ENCODE data around the gene ITIH6.
"Not testable (repeated sequence)": the region's sequence is repeated elsewhere in the genome, so short reads cannot be mapped to it uniquely, and the experiment has no call there.

The ITIH6 gene

GRCh38 chrX:54799046-54799445, 991 bp upstream of the ITIH6 start:
- DNase-seq (ENCODE audit: low read depth in 2 of 2): no peak

GRCh38 chrX:54794795-54795194, 3.3 kb downstream of the ITIH6 start:
- DNase-seq (ENCODE audit: low read depth in 2 of 2): no peak

GRCh38 chrX:54794028-54794427, 4.0 kb downstream of the ITIH6 start:
- DNase-seq (ENCODE audit: low read depth in 2 of 2): no peak

- not testable (repeated sequence) for DNase-seq (ENCODE audit: low read depth in 2 of 2)
These were observed 8.7 kb downstream of the ITIH6 start for GRCh38 chrX:54789405-54789804.

GRCh38 chrX:54788446-54788845, 9.6 kb downstream of the ITIH6 start:
- no peak for DNase-seq (ENCODE audit: low read depth in 2 of 2)

GRCh38 chrX:54786967-54787366, 11.1 kb downstream of the ITIH6 start:
- peak in 1 of 2 donors; percentile 14 for DNase-seq (ENCODE audit: low read depth in 2 of 2)

GRCh38 chrX:54785901-54786300, 12.2 kb downstream of the ITIH6 start:
- DNase-seq (ENCODE audit: low read depth in 2 of 2): no peak

GRCh38 chrX:54776987-54777672, 20.9 kb downstream of the ITIH6 start:
- DNase-seq (ENCODE audit: low read depth in 2 of 2): no peak

GRCh38 chrX:54776061-54776460, 22.0 kb downstream of the ITIH6 start:
- DNase-seq (ENCODE audit: low read depth in 2 of 2): no peak

- DNase-seq (ENCODE audit: low read depth in 2 of 2): not testable (repeated sequence)
These were observed 23.5 kb downstream of the ITIH6 start for GRCh38 chrX:54774391-54775094.

GRCh38 chrX:54758114-54759055, 39.7 kb downstream of the ITIH6 start:
- no peak for DNase-seq (ENCODE audit: low read depth in 2 of 2)

GRCh38 chrX:54754854-54755253, 43.2 kb downstream of the ITIH6 start:
- no peak for DNase-seq (ENCODE audit: low read depth in 2 of 2)

- no peak for DNase-seq (ENCODE audit: low read depth in 2 of 2)
These were observed 49.4 kb downstream of the ITIH6 start for GRCh38 chrX:54748626-54749025.

- DNase-seq (ENCODE audit: low read depth in 2 of 2): no peak
These were observed 50.2 kb downstream of the ITIH6 start for GRCh38 chrX:54747733-54748393.

- DNase-seq (ENCODE audit: low read depth in 2 of 2): no peak
These were observed 51.1 kb downstream of the ITIH6 start for GRCh38 chrX:54746928-54747327.

- DNase-seq (ENCODE audit: low read depth in 2 of 2): no peak
These were observed 52.4 kb downstream of the ITIH6 start for GRCh38 chrX:54745676-54746075.

GRCh38 chrX:54738567-54738966, 59.5 kb downstream of the ITIH6 start:
- not testable (repeated sequence) for DNase-seq (ENCODE audit: low read depth in 2 of 2)

GRCh38 chrX:54736298-54736942, 61.6 kb downstream of the ITIH6 start:
- not testable (repeated sequence) for DNase-seq (ENCODE audit: low read depth in 2 of 2)

- no peak for DNase-seq (ENCODE audit: low read depth in 2 of 2)
These were observed 76.6 kb downstream of the ITIH6 start for GRCh38 chrX:54721424-54721823.

- no peak for DNase-seq (ENCODE audit: low read depth in 2 of 2)
These were observed 82.4 kb downstream of the ITIH6 start for GRCh38 chrX:54715621-54716020.

GRCh38 chrX:54714424-54714823, 83.6 kb downstream of the ITIH6 start:
- no peak for DNase-seq (ENCODE audit: low read depth in 2 of 2)

Data from stimulated activated CD4-positive, alpha-beta T cell treated with anti-CD3 and anti-CD28 coated beads, Interleukin-4, amount 100 ng/mL, for 48 hours (primary cell).